ENCODE data around the gene RNF213.
"Not testable (repeated sequence)": the region's sequence is repeated elsewhere in the genome, so short reads cannot be mapped to it uniquely, and the experiment has no call there.

The RNF213 gene

DNA sequence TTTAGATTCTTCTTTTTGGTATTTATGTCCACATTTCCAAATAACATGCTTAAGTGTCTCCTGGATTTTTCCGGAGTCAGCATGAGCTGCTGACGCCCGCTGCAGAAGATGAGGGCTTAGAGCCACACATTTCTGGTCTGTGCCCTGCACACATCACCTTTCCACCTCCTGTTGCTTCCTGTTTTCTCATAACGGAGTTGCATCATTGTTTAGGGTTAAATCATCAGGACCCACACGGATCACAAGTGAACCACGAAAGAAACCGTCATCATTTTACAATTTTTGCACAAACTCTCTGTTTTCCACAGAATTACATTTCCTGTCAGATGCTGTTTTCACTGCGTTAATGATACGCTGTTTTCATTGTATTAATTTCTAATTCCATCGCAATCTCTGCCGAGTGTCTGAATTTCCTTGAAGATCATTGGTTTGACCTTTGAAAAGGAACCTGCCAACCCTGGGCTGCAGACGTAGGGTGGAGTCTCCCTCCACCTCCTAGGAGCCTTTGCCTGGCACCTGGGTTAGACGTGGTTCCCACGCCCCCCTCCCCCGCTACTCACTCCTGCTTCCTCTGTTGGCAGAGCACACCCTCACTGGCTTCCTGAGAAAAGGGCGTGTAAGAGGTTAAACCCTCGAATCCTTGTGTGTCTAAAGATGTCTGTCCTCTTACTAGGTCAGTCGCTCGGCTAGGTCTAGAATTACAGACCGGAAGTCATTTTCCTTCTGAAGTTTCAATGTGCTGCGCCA is 68.2 kb downstream of the RNF213 start:
- no peak for DNase-seq

GRCh38 chr17:80329421-80329820 is 68.8 kb downstream of the RNF213 start:
- DNase-seq = not testable (repeated sequence)

- no peak for DNase-seq
Measured at GRCh38 chr17:80330276-80330675, 69.6 kb downstream of the RNF213 start.

DNA sequence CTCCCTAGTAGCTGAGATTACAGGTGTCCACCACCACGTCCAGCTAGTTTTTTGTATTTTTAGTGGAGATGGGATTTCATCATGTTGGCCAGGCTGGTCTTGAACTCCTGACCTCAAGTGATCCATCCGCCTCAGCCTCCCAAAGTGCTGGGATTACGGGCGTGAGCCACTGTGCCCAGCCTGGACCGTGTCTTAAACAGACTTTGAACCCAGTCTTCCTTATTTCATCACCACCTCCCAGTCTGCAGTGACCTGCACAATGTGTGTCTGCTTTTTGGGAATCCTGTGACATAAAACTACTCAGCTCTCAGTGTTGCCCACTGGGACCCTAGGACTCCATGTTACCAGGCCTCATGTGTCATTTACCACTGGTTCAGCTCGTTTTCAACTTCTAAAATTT is 70.3 kb downstream of the RNF213 start:
- DNase-seq = not testable (repeated sequence)

DNA sequence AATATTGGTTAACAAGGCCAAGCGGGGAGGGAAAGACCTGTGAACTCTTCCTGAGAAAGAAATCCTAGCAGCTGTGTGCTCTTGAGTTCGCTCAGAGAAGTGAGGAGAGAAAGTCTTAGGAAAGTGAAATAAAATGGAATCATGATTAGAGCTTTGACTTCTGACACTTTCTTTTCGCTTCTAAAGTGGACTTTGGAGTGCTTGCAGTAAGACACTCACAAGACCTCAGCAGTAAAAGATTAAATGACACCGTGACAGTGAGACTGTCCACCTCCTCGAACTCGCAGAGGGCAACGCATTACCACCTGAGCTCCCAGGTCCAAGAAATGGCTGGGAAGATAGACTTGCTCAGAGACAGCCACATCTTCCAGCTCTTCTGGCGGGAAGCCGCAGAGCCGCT is 71.2 kb downstream of the RNF213 start:
- no peak for DNase-seq

- DNase-seq = no peak
Measured at GRCh38 chr17:80337195-80337895, 76.7 kb downstream of the RNF213 start.

DNA sequence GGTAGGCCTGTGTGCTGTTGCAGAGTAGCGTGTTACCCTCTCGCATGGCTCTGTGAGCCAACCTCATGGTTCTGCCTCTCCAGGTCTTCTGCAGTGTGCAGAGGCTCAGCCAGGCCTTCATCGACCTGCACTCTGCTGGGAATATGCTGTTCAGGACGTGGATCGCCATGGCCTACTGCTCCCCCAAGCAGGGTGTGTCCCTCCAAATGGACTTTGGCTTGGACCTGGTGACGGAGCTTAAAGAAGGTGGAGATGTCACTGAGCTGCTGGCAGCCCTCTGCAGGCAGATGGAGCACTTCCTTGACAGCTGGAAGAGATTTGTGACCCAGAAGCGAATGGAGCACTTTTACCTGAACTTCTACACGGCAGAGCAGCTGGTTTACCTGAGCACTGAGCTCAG is 78.5 kb downstream of the RNF213 start:
- no peak for DNase-seq

DNA sequence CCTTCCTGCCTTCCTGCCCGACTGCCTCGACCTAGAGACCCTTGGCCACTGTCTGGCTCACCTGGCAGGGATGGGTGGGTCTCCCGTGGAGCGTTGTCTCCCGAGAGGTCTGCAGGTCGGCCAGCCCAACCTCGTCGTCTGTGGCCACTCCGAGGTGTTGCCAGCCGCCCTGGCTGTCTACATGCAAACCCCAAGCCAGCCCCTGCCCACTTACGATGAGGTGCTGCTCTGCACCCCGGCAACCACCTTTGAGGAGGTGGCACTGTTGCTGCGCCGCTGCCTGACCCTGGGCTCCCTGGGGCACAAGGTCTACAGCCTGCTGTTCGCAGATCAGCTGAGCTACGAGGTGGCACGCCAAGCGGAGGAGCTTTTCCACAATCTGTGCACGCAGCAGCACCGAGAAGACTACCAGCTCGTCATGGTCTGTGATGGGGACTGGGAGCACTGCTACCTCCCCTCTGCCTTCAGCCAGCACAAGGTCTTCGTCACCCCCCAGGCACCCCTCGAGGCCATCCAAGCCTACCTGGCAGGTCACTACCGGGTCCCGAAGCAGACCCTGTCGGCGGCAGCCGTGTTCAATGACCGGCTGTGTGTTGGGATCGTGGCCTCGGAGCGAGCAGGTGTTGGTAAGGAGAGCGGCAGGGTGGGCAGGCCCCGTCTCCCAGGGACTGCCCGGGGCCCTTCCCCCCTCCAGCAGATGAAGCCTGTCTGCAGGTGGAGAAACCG is 79.2 kb downstream of the RNF213 start:
- no peak for DNase-seq

GRCh38 chr17:80345321-80345720 is 84.7 kb downstream of the RNF213 start:
- no peak for DNase-seq

DNA sequence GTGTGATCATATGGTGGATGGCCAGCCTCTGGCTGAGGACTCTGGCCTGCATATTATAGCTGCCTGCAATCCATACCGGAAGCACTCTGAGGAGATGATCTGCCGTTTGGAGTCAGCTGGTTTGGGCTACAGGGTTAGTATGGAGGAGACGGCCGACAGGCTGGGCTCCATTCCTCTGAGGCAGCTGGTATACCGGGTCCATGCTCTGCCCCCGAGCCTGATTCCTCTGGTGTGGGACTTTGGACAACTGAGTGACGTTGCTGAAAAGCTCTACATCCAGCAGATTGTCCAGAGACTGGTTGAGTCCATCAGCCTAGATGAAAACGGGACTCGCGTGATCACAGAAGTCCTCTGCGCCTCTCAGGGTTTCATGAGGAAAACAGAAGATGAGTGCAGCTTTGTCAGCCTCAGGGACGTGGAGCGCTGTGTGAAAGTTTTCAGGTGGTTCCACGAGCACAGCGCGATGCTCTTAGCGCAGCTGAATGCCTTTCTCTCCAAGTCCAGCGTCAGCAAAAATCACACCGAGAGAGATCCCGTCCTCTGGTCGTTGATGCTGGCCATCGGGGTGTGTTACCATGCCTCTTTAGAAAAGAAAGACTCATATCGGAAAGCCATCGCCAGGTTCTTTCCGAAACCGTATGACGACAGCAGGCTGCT is 85.3 kb downstream of the RNF213 start:
- no peak for DNase-seq

GRCh38 chr17:80346498-80347275 is 86.0 kb downstream of the RNF213 start:
- no peak for DNase-seq

DNA sequence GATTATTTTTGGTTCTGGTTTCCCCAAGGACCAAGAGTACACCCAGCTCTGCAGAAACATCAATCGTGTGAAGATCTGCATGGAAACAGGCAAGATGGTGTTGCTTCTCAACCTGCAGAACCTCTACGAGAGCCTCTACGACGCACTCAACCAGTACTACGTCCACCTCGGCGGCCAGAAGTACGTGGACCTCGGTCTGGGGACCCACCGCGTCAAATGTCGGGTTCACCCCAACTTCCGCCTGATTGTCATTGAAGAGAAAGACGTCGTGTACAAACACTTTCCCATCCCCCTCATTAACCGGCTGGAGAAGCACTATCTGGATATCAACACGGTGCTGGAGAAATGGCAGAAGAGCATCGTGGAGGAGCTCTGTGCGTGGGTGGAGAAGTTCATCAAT is 86.9 kb downstream of the RNF213 start:
- no peak for DNase-seq

DNA sequence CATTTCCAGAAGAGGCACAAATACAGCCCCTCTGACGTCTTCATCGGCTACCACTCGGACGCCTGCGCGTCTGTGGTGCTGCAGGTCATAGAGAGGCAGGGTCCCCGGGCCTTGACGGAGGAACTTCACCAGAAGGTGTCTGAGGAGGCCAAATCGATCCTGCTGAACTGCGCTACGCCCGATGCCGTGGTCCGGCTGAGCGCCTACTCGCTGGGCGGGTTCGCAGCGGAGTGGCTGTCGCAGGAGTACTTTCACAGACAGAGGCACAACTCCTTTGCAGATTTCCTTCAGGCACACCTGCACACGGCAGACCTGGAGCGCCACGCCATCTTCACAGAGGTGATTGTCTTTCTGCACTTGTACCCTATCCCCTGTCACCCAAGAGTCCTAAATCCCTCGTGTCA is 87.3 kb downstream of the RNF213 start:
- DNase-seq = no peak

GRCh38 chr17:80348551-80349150 is 88.0 kb downstream of the RNF213 start:
- no peak for DNase-seq

- peak; percentile 35 for DNase-seq
Measured at GRCh38 chr17:80349151-80349651, 88.5 kb downstream of the RNF213 start.

DNA sequence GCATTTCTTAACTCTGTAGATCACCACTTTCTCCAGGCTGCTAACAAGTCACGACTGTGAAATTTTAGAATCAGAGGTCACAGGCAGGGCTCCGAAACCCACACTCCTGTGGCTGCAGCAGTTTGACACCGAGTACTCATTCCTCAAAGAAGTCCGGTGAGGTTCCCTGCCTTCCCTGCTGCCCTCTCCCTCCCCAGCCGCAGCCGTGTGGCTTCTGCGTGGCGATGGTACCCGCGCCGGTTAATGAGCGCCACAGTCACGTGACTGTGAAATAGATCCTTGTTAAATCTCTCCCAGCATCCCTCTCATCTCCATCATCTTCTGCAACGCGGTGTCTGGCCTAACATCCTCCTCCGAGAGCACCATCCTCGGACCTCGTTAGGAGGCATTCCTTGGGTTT is 89.1 kb downstream of the RNF213 start:
- DNase-seq = no peak

- DNase-seq = no peak
Measured at GRCh38 chr17:80352216-80352895, 91.7 kb downstream of the RNF213 start.

GRCh38 chr17:80352991-80353665 is 92.5 kb downstream of the RNF213 start:
- DNase-seq = no peak

DNA sequence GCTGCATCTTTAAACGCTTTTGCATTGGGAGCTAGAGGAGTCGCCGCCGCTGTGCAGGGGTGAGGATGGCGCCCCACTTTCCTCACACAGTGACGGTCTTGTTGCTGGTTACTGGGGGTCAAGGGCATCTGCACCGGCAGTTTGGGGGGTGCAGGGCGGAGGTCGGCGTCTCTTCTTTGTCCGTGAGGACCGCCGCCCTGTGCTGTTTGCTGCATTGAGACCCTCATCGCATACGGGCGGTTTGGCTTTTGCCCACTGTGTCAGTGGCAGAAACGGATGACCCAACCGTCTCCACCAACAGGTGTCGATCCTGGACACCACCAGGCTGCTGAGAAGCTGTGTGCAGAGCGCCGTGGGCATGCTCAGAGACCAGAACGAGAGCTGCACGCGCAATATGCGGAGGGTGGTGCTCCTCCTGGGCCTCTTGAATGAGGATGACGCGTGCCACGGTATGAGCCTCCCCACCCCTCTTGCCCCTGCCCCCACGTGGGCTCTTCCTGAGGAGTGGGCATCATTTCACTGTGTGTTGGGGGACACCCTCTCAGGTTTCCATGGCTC is 93.1 kb downstream of the RNF213 start:
- DNase-seq = no peak

- DNase-seq = no peak
Measured at GRCh38 chr17:80354336-80354735, 93.7 kb downstream of the RNF213 start.

Measured in fibroblast of skin of right biceps (primary cell).